ENCODE data around the gene SCFD2.

DNA sequence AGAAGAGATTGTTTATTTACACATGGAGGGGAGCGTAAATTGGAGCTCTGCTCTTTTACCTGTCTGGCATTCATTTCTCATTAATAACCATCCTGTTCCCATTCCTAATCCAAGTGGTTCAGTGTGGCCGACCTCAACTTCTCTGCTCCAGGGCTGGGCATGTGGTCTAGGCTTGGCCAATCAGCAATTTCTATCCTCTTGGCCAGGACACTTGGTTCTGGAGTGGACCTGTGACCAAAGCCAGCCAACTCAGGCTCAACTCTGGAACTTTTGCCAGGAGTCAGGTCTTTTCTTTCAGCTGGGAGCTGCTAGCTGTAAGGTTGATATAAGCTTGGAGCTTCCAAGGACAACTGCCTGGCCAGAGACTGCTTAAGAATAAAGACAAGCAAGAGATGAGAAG, 519.4 kb downstream of the SCFD2 start:
- TF ChIP-seq GATA2 (IDR thresholded peaks at IDR 0.05; ENCODE audit: insufficient read depth, insufficient read length, low read depth, low read length): no peak
- TF ChIP-seq, protein P1, sequence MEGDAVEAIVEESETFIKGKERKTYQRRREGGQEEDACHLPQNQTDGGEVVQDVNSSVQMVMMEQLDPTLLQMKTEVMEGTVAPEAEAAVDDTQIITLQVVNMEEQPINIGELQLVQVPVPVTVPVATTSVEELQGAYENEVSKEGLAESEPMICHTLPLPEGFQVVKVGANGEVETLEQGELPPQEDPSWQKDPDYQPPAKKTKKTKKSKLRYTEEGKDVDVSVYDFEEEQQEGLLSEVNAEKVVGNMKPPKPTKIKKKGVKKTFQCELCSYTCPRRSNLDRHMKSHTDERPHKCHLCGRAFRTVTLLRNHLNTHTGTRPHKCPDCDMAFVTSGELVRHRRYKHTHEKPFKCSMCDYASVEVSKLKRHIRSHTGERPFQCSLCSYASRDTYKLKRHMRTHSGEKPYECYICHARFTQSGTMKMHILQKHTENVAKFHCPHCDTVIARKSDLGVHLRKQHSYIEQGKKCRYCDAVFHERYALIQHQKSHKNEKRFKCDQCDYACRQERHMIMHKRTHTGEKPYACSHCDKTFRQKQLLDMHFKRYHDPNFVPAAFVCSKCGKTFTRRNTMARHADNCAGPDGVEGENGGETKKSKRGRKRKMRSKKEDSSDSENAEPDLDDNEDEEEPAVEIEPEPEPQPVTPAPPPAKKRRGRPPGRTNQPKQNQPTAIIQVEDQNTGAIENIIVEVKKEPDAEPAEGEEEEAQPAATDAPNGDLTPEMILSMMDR (IDR thresholded peaks at IDR 0.05; ENCODE audit: extremely low read depth in 1 of 2, insufficient read depth in 1 of 2, low read depth in 1 of 2, low read length in 2 of 2): no peak
- TF ChIP-seq, protein P2, sequence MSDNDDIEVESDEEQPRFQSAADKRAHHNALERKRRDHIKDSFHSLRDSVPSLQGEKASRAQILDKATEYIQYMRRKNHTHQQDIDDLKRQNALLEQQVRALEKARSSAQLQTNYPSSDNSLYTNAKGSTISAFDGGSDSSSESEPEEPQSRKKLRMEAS (IDR thresholded peaks at IDR 0.05; ENCODE audit: insufficient read depth, insufficient read length): no peak
- no peak for TF ChIP-seq POLR2A (IDR thresholded peaks at IDR 0.05; ENCODE audit: low read depth, low read length)
- no peak for TF ChIP-seq EZH2 (IDR thresholded peaks at IDR 0.05; ENCODE audit: borderline replicate concordance, low read depth, low read length, severe bottlenecking)
- TF ChIP-seq MYC (IDR thresholded peaks at IDR 0.05; ENCODE audit: low read depth, low read length): no peak
- TF ChIP-seq JUN (IDR thresholded peaks at IDR 0.05; ENCODE audit: borderline replicate concordance, insufficient read depth, insufficient read length, low read depth): no peak
